ENCODE results near the gene PPM1H.
"Not testable (repeated sequence)": the region's sequence is repeated elsewhere in the genome, so short reads cannot be mapped to it uniquely, and the experiment has no call there.

PPM1H gene

GRCh38 chr12:62907078-62907477 is 27.9 kb downstream of the PPM1H start:
- DNase-seq: peak; percentile 41

- no peak for DNase-seq
Observed at GRCh38 chr12:62903151-62903550, 31.8 kb downstream of the PPM1H start.

- DNase-seq: no peak
Observed at GRCh38 chr12:62900686-62901272, 34.2 kb downstream of the PPM1H start.

- no peak for DNase-seq
Observed at GRCh38 chr12:62899568-62900390, 35.2 kb downstream of the PPM1H start.

- DNase-seq: no peak
Observed at GRCh38 chr12:62898526-62898925, 36.4 kb downstream of the PPM1H start.

GRCh38 chr12:62895351-62895877 is 39.5 kb downstream of the PPM1H start:
- DNase-seq: no peak

- DNase-seq: no peak
Observed at GRCh38 chr12:62893276-62893675, 41.7 kb downstream of the PPM1H start.

- DNase-seq: no peak
Observed at GRCh38 chr12:62891805-62892549, 43.0 kb downstream of the PPM1H start.

GRCh38 chr12:62888454-62889110 is 46.4 kb downstream of the PPM1H start:
- no peak for DNase-seq

GRCh38 chr12:62886796-62887195 is 48.2 kb downstream of the PPM1H start:
- no peak for DNase-seq

- no peak for DNase-seq
Observed at GRCh38 chr12:62885242-62885641, 49.7 kb downstream of the PPM1H start.

GRCh38 chr12:62884832-62885231 is 50.1 kb downstream of the PPM1H start:
- DNase-seq: not testable (repeated sequence)

- DNase-seq: no peak
Observed at GRCh38 chr12:62882696-62883095, 52.3 kb downstream of the PPM1H start.

- no peak for DNase-seq
Observed at GRCh38 chr12:62882140-62882539, 52.8 kb downstream of the PPM1H start.

GRCh38 chr12:62879691-62880090 is 55.3 kb downstream of the PPM1H start:
- peak; percentile 24 for DNase-seq

GRCh38 chr12:62879228-62879627 is 55.7 kb downstream of the PPM1H start:
- DNase-seq: not testable (repeated sequence)

GRCh38 chr12:62878211-62878610 is 56.7 kb downstream of the PPM1H start:
- no peak for DNase-seq

GRCh38 chr12:62876938-62877548 is 57.9 kb downstream of the PPM1H start:
- no peak for DNase-seq

- no peak for DNase-seq
Observed at GRCh38 chr12:62873826-62874448, 61.0 kb downstream of the PPM1H start.

GRCh38 chr12:62873116-62873825 is 61.7 kb downstream of the PPM1H start:
- DNase-seq: no peak

GRCh38 chr12:62868820-62869219 is 66.1 kb downstream of the PPM1H start:
- no peak for DNase-seq
